Thyroid gland (tissue), 4 donors: ENCODE data around the gene C17orf58. TPM values are rescaled to one million over a fixed set of nuclear protein-coding genes. Genes with fewer than 3 reads are reported as not detected.

ENCODE experiments used
- DNase-seq, 2 donors: peaks; one replicate each; pipeline ENCODE4 v3.0.0-alpha.2; 2019
- H3K27ac ChIP-seq, 3 donors: fragments of 200-600 bp; sonication (generic); 1 replicate in 2 of 3; 2 replicates in 1 of 3; pipeline ENCODE4 v1.5.1; 2016 to 2019; ENCODE audit warnings: mild to moderate bottlenecking in 1 of 3, moderate library complexity in 1 of 3
- H3K27me3 ChIP-seq: fragments of 200-600 bp; sonication (generic); one replicate; pipeline ENCODE4 v1.5.1; 2019
- H3K36me3 ChIP-seq, 2 donors: fragments of 200-600 bp; sonication (generic); one replicate each; pipeline ENCODE4 v1.5.1; 2016 to 2019
- H3K4me1 ChIP-seq, 2 donors: fragments of 200-600 bp; sonication (generic); one replicate each; pipeline ENCODE4 v1.5.1; 2017 to 2019
- H3K4me3 ChIP-seq, 3 donors: fragments of 200-600 bp; sonication (generic); replicated peaks in 1 of 3; 1 replicate in 2 of 3; 2 replicates in 1 of 3; pipeline ENCODE4 v1.5.1; 2016; ENCODE audit warnings: mild to moderate bottlenecking in 1 of 3
- H3K9me3 ChIP-seq: fragments of 200-600 bp; sonication (generic); one replicate; pipeline ENCODE4 v1.5.1; 2017
- CTCF ChIP-seq, 6 experiments: fragments of 200-600 bp in 3 of 6; fragments of 450-650 bp in 3 of 6; sonication (generic) in 3 of 6; IDR thresholded peaks; one replicate each; pipeline ENCODE4 v1.5.1; 2016 to 2019; ENCODE audit warnings: antibody characterized with exemption in 6 of 6, mild to moderate bottlenecking in 2 of 6, inconsistent platforms in 1 of 6, moderate library complexity in 1 of 6
- POLR2A ChIP-seq, 2 donors: fragments of 450-650 bp; IDR thresholded peaks; one replicate each; pipeline ENCODE4 v1.6.1; 2017; ENCODE audit warnings: antibody characterized with exemption in 2 of 2, mild to moderate bottlenecking in 2 of 2, moderate library complexity in 1 of 2
- WGBS, 2 donors: methylation state at CpG; one replicate each; pipeline ENCODE4 v1.1.5; 2017; 5-methylcytosine and 5-hydroxymethylcytosine counted together
- intact Hi-C: fragments of 100-400 bp; cut with DNase I; formaldehyde crosslinking; loops from one replicate; pipeline ENCODE4 v1.15.1; 2023
- total RNA-seq, 4 donors: library from RNA; depleted of rRNA; stranded (reverse); fragments of >200 nt; gene quantifications; one replicate each; pipeline ENCODE4 v1.2.3, GENCODE V29; 2016

The C17orf58 gene
- total RNA-seq, 4 donors from 2014 or later, result 6.7 to 14.4 (median 10.6) TPM

- peaks cover 0 to under 1% of the 10 kb centered on the region in 2 donors for H3K4me1 ChIP-seq
- H3K27ac ChIP-seq, result no peak overlapping the region
- intact Hi-C loops, result loop anchor here (10.0 kb wide), 1 partner anchor 50 kb away; no protein-coding TSS in a partner anchor
- no peaks in the 10 kb centered on the region for H3K9me3 ChIP-seq
- no peak for TF ChIP-seq POLR2A (IDR thresholded peaks at IDR 0.05)
- no peak for TF ChIP-seq CTCF (IDR thresholded peaks at IDR 0.05)
- no peaks in the 10 kb centered on the region for H3K27me3 ChIP-seq
- DNase-seq, result no peak
- H3K36me3 ChIP-seq, result no peaks in the 10 kb centered on the region
- H3K4me3 ChIP-seq, result no peak overlapping the region
- WGBS, 2 donors, result 63 to 71% methylated on average over 11 of the region's 11 CpGs
Observed at GRCh38 chr17:68015081-68015723, 18.9 kb upstream of the C17orf58 start.

GRCh38 chr17:68013385-68013784 lies 17.1 kb upstream of the C17orf58 start:
- H3K4me3 ChIP-seq, result no peak overlapping the region
- H3K4me1 ChIP-seq, result no peaks in the 10 kb centered on the region
- no peaks in the 10 kb centered on the region for H3K9me3 ChIP-seq
- intact Hi-C loops, result loop anchor here (10.0 kb wide), 1 partner anchor 49 kb away; no protein-coding TSS in a partner anchor
- no peaks in the 10 kb centered on the region for H3K27me3 ChIP-seq
- no peaks in the 10 kb centered on the region for H3K36me3 ChIP-seq
- no peak for TF ChIP-seq POLR2A (IDR thresholded peaks at IDR 0.05)
- no peak for TF ChIP-seq CTCF (IDR thresholded peaks at IDR 0.05)
- no peak overlapping the region for H3K27ac ChIP-seq
- no peak for DNase-seq

GRCh38 chr17:68011199-68011665 lies 15.0 kb upstream of the C17orf58 start:
- H3K4me3 ChIP-seq, result no peak overlapping the region
- 48 to 51% methylated on average over 18 to 19 of the region's 20 CpGs for WGBS, 2 donors
- H3K27me3 ChIP-seq, result no peaks in the 10 kb centered on the region
- DNase-seq, result peak; percentile 39 to 54
- H3K9me3 ChIP-seq, result no peaks in the 10 kb centered on the region
- TF ChIP-seq CTCF (IDR thresholded peaks at IDR 0.05) (peak; percentile 44 to 69 (median 56)), POLR2A (IDR thresholded peaks at IDR 0.05) (no peak)
- intact Hi-C loops, result loop anchor here (10.0 kb wide), 1 partner anchor 46 kb away; no protein-coding TSS in a partner anchor
- H3K36me3 ChIP-seq, result no peaks in the 10 kb centered on the region
- no peaks in the 10 kb centered on the region for H3K4me1 ChIP-seq
- no peak overlapping the region for H3K27ac ChIP-seq

GRCh38 chr17:68006797-68007196 lies 10.5 kb upstream of the C17orf58 start:
- 71 to 74% methylated on average over 6 of the region's 6 CpGs for WGBS, 2 donors
- Histone ChIP-seq H3K27ac (no peak overlapping the region), H3K4me3 (no peak overlapping the region), H3K27me3 (no peaks in the 10 kb centered on the region), H3K4me1 (no peaks in the 10 kb centered on the region), H3K36me3 (no peaks in the 10 kb centered on the region), H3K9me3 (no peaks in the 10 kb centered on the region)
- no peak for DNase-seq
- intact Hi-C loops, result no loop called here
- TF ChIP-seq POLR2A (IDR thresholded peaks at IDR 0.05) (no peak), CTCF (IDR thresholded peaks at IDR 0.05) (no peak)

- whole genome bisulfite sequencing, 2 donors, result 92 to 93% methylated on average over 3 of the region's 3 CpGs
- no peak overlapping the region for H3K4me3 ChIP-seq
- no peaks in the 10 kb centered on the region for H3K9me3 ChIP-seq
- no peaks in the 10 kb centered on the region for H3K36me3 ChIP-seq
- no peak for TF ChIP-seq POLR2A (IDR thresholded peaks at IDR 0.05)
- TF ChIP-seq CTCF (IDR thresholded peaks at IDR 0.05), result no peak
- H3K4me1 ChIP-seq, result no peaks in the 10 kb centered on the region
- H3K27me3 ChIP-seq, result no peaks in the 10 kb centered on the region
- no peak overlapping the region for H3K27ac ChIP-seq
- no peak for DNase-seq
- intact Hi-C loops, result no loop called here
Observed at GRCh38 chr17:68004201-68004600, 7.9 kb upstream of the C17orf58 start.
